GM12878 (cell line): ENCODE results near the gene CEP68. TPM values are rescaled to one million over a fixed set of nuclear protein-coding genes. Genes with fewer than 3 reads are reported as not detected.

Source experiments
- ATAC-seq: fragments of 200-7000 bp; cut with Tn5 transposase; 3 replicates; pipeline ENCODE4 v1.9.1; 2020; ENCODE audit warnings: mild to moderate bottlenecking, moderate library complexity
- BruUV-seq: library from RNA; stranded (reverse); fragments of 400-500 nt; replicated peaks from 2 replicates; lab custom pipeline; 2021; lab: Mats Ljungman, UMichigan
- CTCF ChIA-PET: fragments of 300-600 bp; sonication (Branson Sonifier 250); formaldehyde crosslinking; extraction: SDS; loops from one replicate; lab custom pipeline; 2021; ENCODE audit warnings: inconsistent platforms; lab: Yijun Ruan, JAX
- POLR2A ChIA-PET: fragments of 350-600 bp; formaldehyde crosslinking; extraction: SDS; loops from one replicate; lab custom pipeline; 2021; ENCODE audit warnings: inconsistent platforms; lab: Charles Lee
- RAD21 ChIA-PET: fragments of 300-600 bp; sonication (Branson Sonifier 250); formaldehyde crosslinking; loops from one replicate; lab custom pipeline; 2023; ENCODE audit warnings: antibody characterized with exemption; ENCODE audit not compliant: unreplicated experiment; lab: Charles Lee
- SMC1A ChIA-PET: fragments of 300-600 bp; sonication (Branson Sonifier 250); formaldehyde crosslinking; loops from one replicate; lab custom pipeline; 2023; ENCODE audit not compliant: unreplicated experiment, uncharacterized antibody; lab: Charles Lee
- DNase-seq: peaks from one replicate; pipeline ENCODE4 v3.0.0-alpha.2; 2011; ENCODE audit warnings: low read depth, low spot score
- FAIRE-seq: peaks from 3 replicates; lab custom pipeline; 2011; peaks lifted over from hg19 to GRCh38; lab: Jason Lieb, UNC
- H2AFZ ChIP-seq: 2 replicates; pipeline ENCODE4 v1.6.0; 2011; ENCODE audit warnings: low read depth, low read length, control low read depth; ENCODE audit not compliant: control insufficient read depth
- H3K27ac ChIP-seq: 2 replicates; pipeline ENCODE4 v1.5.1; 2011; ENCODE audit warnings: control low read depth; ENCODE audit not compliant: control insufficient read depth, insufficient read depth
- H3K27me3 ChIP-seq, 2 experiments: replicated peaks in 1 of 2; 2 replicates each; pipeline versions ENCODE4 v1.6.0 to v1.6.1; 2011; ENCODE audit warnings: low read length in 1 of 2; ENCODE audit not compliant: control insufficient read depth in 2 of 2, insufficient read depth in 2 of 2
- H3K36me3 ChIP-seq, 2 experiments: 2 replicates each; pipeline ENCODE4 v1.5.1; 2011; ENCODE audit warnings: low read length in 1 of 2; ENCODE audit not compliant: control insufficient read depth in 2 of 2, insufficient read depth in 2 of 2
- H3K4me1 ChIP-seq: 2 replicates; pipeline ENCODE4 v1.6.1; 2011; ENCODE audit warnings: mild to moderate bottlenecking, low read length, moderate library complexity, mixed read lengths; ENCODE audit not compliant: control insufficient read depth, insufficient read depth
- H3K4me2 ChIP-seq: 2 replicates; pipeline ENCODE4 v1.6.0; 2011; ENCODE audit warnings: control low read depth; ENCODE audit not compliant: control insufficient read depth, insufficient read depth
- H3K4me3 ChIP-seq: fragments of 200-600 bp; sonication (generic); 2 replicates; pipeline ENCODE4 v1.5.1; 2016
- H3K79me2 ChIP-seq: 2 replicates; pipeline ENCODE4 v1.6.0; 2011; ENCODE audit warnings: low read length; ENCODE audit not compliant: control insufficient read depth, insufficient read depth
- H3K9ac ChIP-seq: 2 replicates; pipeline ENCODE4 v1.8.0; 2011; ENCODE audit warnings: low read length, control low read depth, mixed read lengths; ENCODE audit not compliant: control insufficient read depth, insufficient read depth
- H3K9me3 ChIP-seq: replicated peaks from 3 replicates; pipeline ENCODE4 v1.5.1; 2011; ENCODE audit warnings: mild to moderate bottlenecking, low read length; ENCODE audit not compliant: control insufficient read depth, insufficient read depth
- H4K20me1 ChIP-seq: 2 replicates; pipeline ENCODE4 v1.6.0; 2011; ENCODE audit not compliant: control insufficient read depth, insufficient read depth
- GABPA ChIP-seq: IDR thresholded peaks from 2 replicates; pipeline ENCODE4 v1.6.1; 2014; ENCODE audit warnings: antibody characterized with exemption, low read depth, mild to moderate bottlenecking, inconsistent platforms
- GATAD2B ChIP-seq: fragments of 450-650 bp; conservative IDR thresholded peaks from 2 replicates; pipeline ENCODE4 v1.6.1; 2017; ENCODE audit warnings: low read depth, mild to moderate bottlenecking, moderate library complexity
- JUND ChIP-seq: IDR thresholded peaks from 2 replicates; pipeline ENCODE4 v1.6.1; 2012; ENCODE audit warnings: low read depth, mild to moderate bottlenecking, low read length, improper control_type of control experiment, moderate library complexity
- MYC ChIP-seq: IDR thresholded peaks from 2 replicates; pipeline ENCODE4 v1.6.1; 2011; ENCODE audit warnings: mild to moderate bottlenecking, low read length, moderate library complexity, inconsistent platforms; ENCODE audit not compliant: insufficient read depth, insufficient replicate concordance, insufficient read length, severe bottlenecking
- STAT1 ChIP-seq: fragments of 450-650 bp; conservative IDR thresholded peaks from 2 replicates; pipeline ENCODE4 v1.6.1; 2014; ENCODE audit warnings: antibody characterized with exemption, mild to moderate bottlenecking
- SUPT20H ChIP-seq: IDR thresholded peaks from 2 replicates; pipeline ENCODE4 v1.6.1; 2011; ENCODE audit warnings: low read depth, mild to moderate bottlenecking, low read length, moderate library complexity, borderline replicate concordance; ENCODE audit not compliant: control insufficient read depth
- ZNF207 ChIP-seq: fragments of 450-650 bp; IDR thresholded peaks from 2 replicates; pipeline ENCODE4 v1.6.1; 2014; ENCODE audit warnings: antibody characterized with exemption, mild to moderate bottlenecking, borderline replicate concordance
- WGBS: methylation state at CpG from one replicate; pipeline ENCODE4 v1.1.6; 2016; ENCODE audit warnings: low lambda C conversion rate; ENCODE audit not compliant: insufficient replicate concordance, insufficient coverage; ENCODE audit errors: missing lambda C conversion rate; 5-methylcytosine and 5-hydroxymethylcytosine counted together
- in situ Hi-C: fragments of 300-500 bp; cut with MboI; formaldehyde crosslinking; loops from 9 replicates; pipeline ENCODE4 v1.14.3; 2018; ENCODE audit warnings: mixed read lengths
- intact Hi-C: fragments of 100-400 bp; cut with micrococcal nuclease; formaldehyde crosslinking; loops from one replicate; pipeline ENCODE4 v1.14.2; 2022; ENCODE audit not compliant: unreplicated experiment
- polyA plus RNA-seq, 11 experiments: library from polyadenylated mRNA; depleted of rRNA in 4 of 11; unstranded in 6 of 11; stranded (reverse) in 5 of 11; fragments of >200 nt; fragmentation: Nextera tagmentation in 4 of 11; fragmentation: Illumina TruSeq in 1 of 11; extraction: Ambion mirVana in 4 of 11; extraction: Trizol in 1 of 11; gene quantifications; 1 replicate in 1 of 11; 2 replicates in 10 of 11; pipeline versions ENCODE4 v1.2.1 to v1.2.3, GENCODE V29; 2011 to 2016; ENCODE audit warnings: inconsistent platforms in 2 of 11, missing spikeins in 2 of 11, low read depth in 1 of 11
- total RNA-seq, 4 experiments: library from RNA; depleted of rRNA in 3 of 4; stranded (reverse); fragments of >200 nt in 3 of 4; fragmentation: Illumina TruSeq in 1 of 4; extraction: Trizol in 1 of 4; gene quantifications; 2 replicates each; pipeline versions ENCODE4 v1.2.1 to v1.2.3, GENCODE V29; 2013 to 2021
- TF ChIP-seq, protein P1 (sequence below): IDR thresholded peaks from 2 replicates; pipeline ENCODE4 v1.6.1; 2011; ENCODE audit warnings: mild to moderate bottlenecking, low read depth, low read length, moderate library complexity; ENCODE audit not compliant: insufficient replicate concordance
- TF ChIP-seq, protein P2 (sequence below): fragments of 450-650 bp; conservative IDR thresholded peaks from 2 replicates; pipeline ENCODE4 v1.6.1; 2017; ENCODE audit warnings: mild to moderate bottlenecking, moderate library complexity
- TF ChIP-seq, protein P3 (sequence below): fragments of 450-650 bp; IDR thresholded peaks from 2 replicates; pipeline ENCODE4 v1.6.1; 2017; ENCODE audit warnings: antibody characterized with exemption, mild to moderate bottlenecking, moderate library complexity
- TF ChIP-seq, protein P4 (sequence below): fragments of 450-650 bp; IDR thresholded peaks from 2 replicates; pipeline ENCODE4 v1.6.1; 2016; ENCODE audit warnings: mild to moderate bottlenecking, moderate library complexity, borderline replicate concordance

Gene CEP68
- total and polyA plus RNA-seq, 10 of the 15 experiments (the other 5 are each of a cell fraction or from before 2014, with no cell fraction given), result 1.1 to 11.1 (median 7.4) TPM

DNA sequence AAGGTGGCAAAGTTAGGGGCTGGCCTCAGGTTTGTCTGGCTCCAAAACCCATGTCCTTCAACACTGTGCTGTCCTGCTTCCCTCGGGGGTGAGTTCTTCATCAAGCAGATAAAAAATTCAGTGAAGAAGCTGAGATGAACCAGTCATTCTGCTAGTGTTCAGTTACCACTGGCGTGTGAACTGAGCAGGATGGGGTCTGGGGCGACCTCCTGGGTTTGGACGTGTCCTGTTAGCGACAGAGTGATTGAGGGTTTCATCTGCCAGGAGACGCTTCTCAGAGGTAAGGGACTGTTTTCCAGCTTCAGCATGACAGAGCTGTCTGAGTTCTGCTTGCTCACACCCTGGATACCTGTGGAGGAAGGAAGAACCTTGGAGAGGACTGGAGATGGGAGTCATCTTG is 14.6 kb downstream of the CEP68 start:
- no peak for DNase-seq
- BruUV-seq, result no TSS peak
- no peaks in the 10 kb centered on the region for H4K20me1 ChIP-seq
- no peak for FAIRE-seq
- ChIA-PET CTCF (interaction anchor here (0.8 to 1.1 kb wide), 3 partner anchors 98 to 155 kb away, joined by 3 to 6 read pairs (median 4); no protein-coding TSS in a partner anchor), POLR2A (no interaction called here), RAD21 (no interaction called here), SMC1A (interaction anchor here (0.7 to 1.3 kb wide), 3 partner anchors 15 to 121 kb away, joined by 3 to 5 read pairs (median 4); no protein-coding TSS in a partner anchor)
- no peak overlapping the region for H2AFZ ChIP-seq
- H3K27me3 ChIP-seq, result no peaks in the 10 kb centered on the region
- no peak overlapping the region for H3K27ac ChIP-seq
- H3K4me2 ChIP-seq, result no peak overlapping the region
- in situ Hi-C loops (loop anchor here (5.0 kb wide), 2 partner anchors 116 to 491 kb away; no protein-coding TSS in a partner anchor), intact Hi-C loops (no loop called here)
- no peak overlapping the region for H3K4me3 ChIP-seq
- peaks cover 10 to 24% of the 10 kb centered on the region in 2 experiments for H3K36me3 ChIP-seq
- WGBS, result 77% methylated on average over 6 of the region's 6 CpGs
- H3K9me3 ChIP-seq, result no peaks in the 10 kb centered on the region
- ATAC-seq, result no peak
- no peaks in the 10 kb centered on the region; the same call in 1 of the 2 replicates for H3K79me2 ChIP-seq
- no peak overlapping the region for H3K9ac ChIP-seq
- H3K4me1 ChIP-seq, result peaks cover 11% of the 10 kb centered on the region
- TF ChIP-seq MYC, result no peak
- TF ChIP-seq, protein P1, sequence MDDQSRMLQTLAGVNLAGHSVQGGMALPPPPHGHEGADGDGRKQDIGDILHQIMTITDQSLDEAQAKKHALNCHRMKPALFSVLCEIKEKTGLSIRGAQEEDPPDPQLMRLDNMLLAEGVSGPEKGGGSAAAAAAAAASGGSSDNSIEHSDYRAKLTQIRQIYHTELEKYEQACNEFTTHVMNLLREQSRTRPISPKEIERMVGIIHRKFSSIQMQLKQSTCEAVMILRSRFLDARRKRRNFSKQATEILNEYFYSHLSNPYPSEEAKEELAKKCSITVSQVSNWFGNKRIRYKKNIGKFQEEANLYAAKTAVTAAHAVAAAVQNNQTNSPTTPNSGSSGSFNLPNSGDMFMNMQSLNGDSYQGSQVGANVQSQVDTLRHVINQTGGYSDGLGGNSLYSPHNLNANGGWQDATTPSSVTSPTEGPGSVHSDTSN, result no peak
- no peak for TF ChIP-seq GABPA
- TF ChIP-seq STAT1, result no peak
- TF ChIP-seq, protein P2, sequence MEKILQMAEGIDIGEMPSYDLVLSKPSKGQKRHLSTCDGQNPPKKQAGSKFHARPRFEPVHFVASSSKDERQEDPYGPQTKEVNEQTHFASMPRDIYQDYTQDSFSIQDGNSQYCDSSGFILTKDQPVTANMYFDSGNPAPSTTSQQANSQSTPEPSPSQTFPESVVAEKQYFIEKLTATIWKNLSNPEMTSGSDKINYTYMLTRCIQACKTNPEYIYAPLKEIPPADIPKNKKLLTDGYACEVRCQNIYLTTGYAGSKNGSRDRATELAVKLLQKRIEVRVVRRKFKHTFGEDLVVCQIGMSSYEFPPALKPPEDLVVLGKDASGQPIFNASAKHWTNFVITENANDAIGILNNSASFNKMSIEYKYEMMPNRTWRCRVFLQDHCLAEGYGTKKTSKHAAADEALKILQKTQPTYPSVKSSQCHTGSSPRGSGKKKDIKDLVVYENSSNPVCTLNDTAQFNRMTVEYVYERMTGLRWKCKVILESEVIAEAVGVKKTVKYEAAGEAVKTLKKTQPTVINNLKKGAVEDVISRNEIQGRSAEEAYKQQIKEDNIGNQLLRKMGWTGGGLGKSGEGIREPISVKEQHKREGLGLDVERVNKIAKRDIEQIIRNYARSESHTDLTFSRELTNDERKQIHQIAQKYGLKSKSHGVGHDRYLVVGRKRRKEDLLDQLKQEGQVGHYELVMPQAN, result no peak
- TF ChIP-seq, protein P3, sequence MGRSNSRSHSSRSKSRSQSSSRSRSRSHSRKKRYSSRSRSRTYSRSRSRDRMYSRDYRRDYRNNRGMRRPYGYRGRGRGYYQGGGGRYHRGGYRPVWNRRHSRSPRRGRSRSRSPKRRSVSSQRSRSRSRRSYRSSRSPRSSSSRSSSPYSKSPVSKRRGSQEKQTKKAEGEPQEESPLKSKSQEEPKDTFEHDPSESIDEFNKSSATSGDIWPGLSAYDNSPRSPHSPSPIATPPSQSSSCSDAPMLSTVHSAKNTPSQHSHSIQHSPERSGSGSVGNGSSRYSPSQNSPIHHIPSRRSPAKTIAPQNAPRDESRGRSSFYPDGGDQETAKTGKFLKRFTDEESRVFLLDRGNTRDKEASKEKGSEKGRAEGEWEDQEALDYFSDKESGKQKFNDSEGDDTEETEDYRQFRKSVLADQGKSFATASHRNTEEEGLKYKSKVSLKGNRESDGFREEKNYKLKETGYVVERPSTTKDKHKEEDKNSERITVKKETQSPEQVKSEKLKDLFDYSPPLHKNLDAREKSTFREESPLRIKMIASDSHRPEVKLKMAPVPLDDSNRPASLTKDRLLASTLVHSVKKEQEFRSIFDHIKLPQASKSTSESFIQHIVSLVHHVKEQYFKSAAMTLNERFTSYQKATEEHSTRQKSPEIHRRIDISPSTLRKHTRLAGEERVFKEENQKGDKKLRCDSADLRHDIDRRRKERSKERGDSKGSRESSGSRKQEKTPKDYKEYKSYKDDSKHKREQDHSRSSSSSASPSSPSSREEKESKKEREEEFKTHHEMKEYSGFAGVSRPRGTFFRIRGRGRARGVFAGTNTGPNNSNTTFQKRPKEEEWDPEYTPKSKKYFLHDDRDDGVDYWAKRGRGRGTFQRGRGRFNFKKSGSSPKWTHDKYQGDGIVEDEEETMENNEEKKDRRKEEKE, result no peak
- no peak for TF ChIP-seq GATAD2B
- TF ChIP-seq ZNF207, result no peak
- TF ChIP-seq, protein P4, sequence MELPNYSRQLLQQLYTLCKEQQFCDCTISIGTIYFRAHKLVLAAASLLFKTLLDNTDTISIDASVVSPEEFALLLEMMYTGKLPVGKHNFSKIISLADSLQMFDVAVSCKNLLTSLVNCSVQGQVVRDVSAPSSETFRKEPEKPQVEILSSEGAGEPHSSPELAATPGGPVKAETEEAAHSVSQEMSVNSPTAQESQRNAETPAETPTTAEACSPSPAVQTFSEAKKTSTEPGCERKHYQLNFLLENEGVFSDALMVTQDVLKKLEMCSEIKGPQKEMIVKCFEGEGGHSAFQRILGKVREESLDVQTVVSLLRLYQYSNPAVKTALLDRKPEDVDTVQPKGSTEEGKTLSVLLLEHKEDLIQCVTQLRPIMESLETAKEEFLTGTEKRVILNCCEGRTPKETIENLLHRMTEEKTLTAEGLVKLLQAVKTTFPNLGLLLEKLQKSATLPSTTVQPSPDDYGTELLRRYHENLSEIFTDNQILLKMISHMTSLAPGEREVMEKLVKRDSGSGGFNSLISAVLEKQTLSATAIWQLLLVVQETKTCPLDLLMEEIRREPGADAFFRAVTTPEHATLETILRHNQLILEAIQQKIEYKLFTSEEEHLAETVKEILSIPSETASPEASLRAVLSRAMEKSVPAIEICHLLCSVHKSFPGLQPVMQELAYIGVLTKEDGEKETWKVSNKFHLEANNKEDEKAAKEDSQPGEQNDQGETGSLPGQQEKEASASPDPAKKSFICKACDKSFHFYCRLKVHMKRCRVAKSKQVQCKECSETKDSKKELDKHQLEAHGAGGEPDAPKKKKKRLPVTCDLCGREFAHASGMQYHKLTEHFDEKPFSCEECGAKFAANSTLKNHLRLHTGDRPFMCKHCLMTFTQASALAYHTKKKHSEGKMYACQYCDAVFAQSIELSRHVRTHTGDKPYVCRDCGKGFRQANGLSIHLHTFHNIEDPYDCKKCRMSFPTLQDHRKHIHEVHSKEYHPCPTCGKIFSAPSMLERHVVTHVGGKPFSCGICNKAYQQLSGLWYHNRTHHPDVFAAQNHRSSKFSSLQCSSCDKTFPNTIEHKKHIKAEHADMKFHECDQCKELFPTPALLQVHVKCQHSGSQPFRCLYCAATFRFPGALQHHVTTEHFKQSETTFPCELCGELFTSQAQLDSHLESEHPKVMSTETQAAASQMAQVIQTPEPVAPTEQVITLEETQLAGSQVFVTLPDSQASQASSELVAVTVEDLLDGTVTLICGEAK, result no peak
- TF ChIP-seq JUND, result no peak
- TF ChIP-seq SUPT20H, result no peak
